Measurements from ENCODE around the gene ITGA7. TPM values are rescaled to one million over a fixed set of nuclear protein-coding genes. Genes with fewer than 3 reads are reported as not detected.

ITGA7 gene
- total RNA-seq, 1 donor from 2014 or later = 156 TPM

GRCh38 chr12:55647027-55647426 lies 60.7 kb downstream of the ITGA7 start:
- Mint-ChIP-seq H3K4me3 (ENCODE audit: unreplicated experiment) (no peak overlapping the region), H3K27me3 (ENCODE audit: unreplicated experiment) (peaks cover 5% of the 10 kb centered on the region), H3K9me3 (ENCODE audit: unreplicated experiment) (no peaks in the 10 kb centered on the region), H3K4me1 (ENCODE audit: low read depth, unreplicated experiment) (no peaks in the 10 kb centered on the region), H3K36me3 (ENCODE audit: unreplicated experiment) (peaks cover 23% of the 10 kb centered on the region), H3K27ac (ENCODE audit: unreplicated experiment) (no peak overlapping the region)
- no peak for TF ChIP-seq CTCF (IDR thresholded peaks at IDR 0.05; ENCODE audit: partially characterized antibody, unreplicated experiment)
- no peak for DNase-seq

- Mint-ChIP-seq H3K36me3 (ENCODE audit: unreplicated experiment) (peaks cover 19% of the 10 kb centered on the region), H3K9me3 (ENCODE audit: unreplicated experiment) (peaks cover 2% of the 10 kb centered on the region), H3K4me1 (ENCODE audit: low read depth, unreplicated experiment) (no peaks in the 10 kb centered on the region), H3K4me3 (ENCODE audit: unreplicated experiment) (no peak overlapping the region), H3K27ac (ENCODE audit: unreplicated experiment) (no peak overlapping the region), H3K27me3 (ENCODE audit: unreplicated experiment) (peaks cover 5% of the 10 kb centered on the region)
- DNase-seq = no peak
- TF ChIP-seq CTCF (IDR thresholded peaks at IDR 0.05; ENCODE audit: partially characterized antibody, unreplicated experiment) = no peak
Measured at GRCh38 chr12:55644591-55644990, 63.1 kb downstream of the ITGA7 start.

GRCh38 chr12:55642669-55643068 lies 65.0 kb downstream of the ITGA7 start:
- no peak overlapping the region for H3K27ac Mint-ChIP-seq (ENCODE audit: unreplicated experiment)
- peaks cover 3% of the 10 kb centered on the region for H3K9me3 Mint-ChIP-seq (ENCODE audit: unreplicated experiment)
- H3K4me3 Mint-ChIP-seq (ENCODE audit: unreplicated experiment) = no peak overlapping the region
- DNase-seq = no peak
- H3K27me3 Mint-ChIP-seq (ENCODE audit: unreplicated experiment) = peaks cover 5% of the 10 kb centered on the region
- no peaks in the 10 kb centered on the region for H3K4me1 Mint-ChIP-seq (ENCODE audit: low read depth, unreplicated experiment)
- H3K36me3 Mint-ChIP-seq (ENCODE audit: unreplicated experiment) = peaks cover 16% of the 10 kb centered on the region
- TF ChIP-seq CTCF (IDR thresholded peaks at IDR 0.05; ENCODE audit: partially characterized antibody, unreplicated experiment) = no peak

GRCh38 chr12:55642267-55642666 lies 65.4 kb downstream of the ITGA7 start:
- no peak for TF ChIP-seq CTCF (IDR thresholded peaks at IDR 0.05; ENCODE audit: partially characterized antibody, unreplicated experiment)
- DNase-seq = no peak
- Mint-ChIP-seq H3K27me3 (ENCODE audit: unreplicated experiment) (peaks cover 5% of the 10 kb centered on the region), H3K4me1 (ENCODE audit: low read depth, unreplicated experiment) (no peaks in the 10 kb centered on the region), H3K4me3 (ENCODE audit: unreplicated experiment) (no peak overlapping the region), H3K36me3 (ENCODE audit: unreplicated experiment) (peaks cover 20% of the 10 kb centered on the region), H3K27ac (ENCODE audit: unreplicated experiment) (no peak overlapping the region), H3K9me3 (ENCODE audit: unreplicated experiment) (peaks cover 3% of the 10 kb centered on the region)

GRCh38 chr12:55641595-55641994 lies 66.1 kb downstream of the ITGA7 start:
- Mint-ChIP-seq H3K27me3 (ENCODE audit: unreplicated experiment) (peaks cover 3% of the 10 kb centered on the region), H3K4me3 (ENCODE audit: unreplicated experiment) (no peak overlapping the region), H3K4me1 (ENCODE audit: low read depth, unreplicated experiment) (no peaks in the 10 kb centered on the region), H3K36me3 (ENCODE audit: unreplicated experiment) (peaks cover 18% of the 10 kb centered on the region), H3K27ac (ENCODE audit: unreplicated experiment) (no peak overlapping the region), H3K9me3 (ENCODE audit: unreplicated experiment) (peaks cover 7% of the 10 kb centered on the region)
- TF ChIP-seq CTCF (IDR thresholded peaks at IDR 0.05; ENCODE audit: partially characterized antibody, unreplicated experiment) = no peak
- DNase-seq = no peak

Measured in glutamatergic neuron (in vitro differentiated cells).